ENCODE measurements around the gene HTT. TPM values are rescaled to one million over a fixed set of nuclear protein-coding genes. Genes with fewer than 3 reads are reported as not detected.
A peak's percentile ranks its signal among the peaks of the same experiment; 100 is the strongest.

The HTT gene
- total RNA-seq, 4 donors from 2014 or later = 50.1 to 192 (median 81.0) TPM

- H3K4me3 ChIP-seq = peak overlapping the region; percentile 22
- WGBS = 32% methylated on average over 6 of the region's 6 CpGs
- no peak for DNase-seq (ENCODE audit: low spot score in 2 of 2)
- no peaks in the 10 kb centered on the region for H3K36me3 ChIP-seq
- no peaks in the 10 kb centered on the region for H3K9me3 ChIP-seq
- H3K27me3 ChIP-seq = no peaks in the 10 kb centered on the region
- no peak overlapping the region for H3K27ac ChIP-seq
- H3K4me1 ChIP-seq = peaks cover 39% of the 10 kb centered on the region
- TF ChIP-seq POLR2AphosphoS5 (IDR thresholded peaks at IDR 0.05) (no peak), POLR2A (IDR thresholded peaks at IDR 0.05) (no peak), CTCF (IDR thresholded peaks at IDR 0.05) (no peak), EP300 (IDR thresholded peaks at IDR 0.05) (no peak)
These were observed 36.5 kb upstream of the HTT start for GRCh38 chr4:3037957-3038461.

GRCh38 chr4:3039706-3040366 lies 34.6 kb upstream of the HTT start:
- WGBS = 87% methylated on average over 8 of the region's 8 CpGs

GRCh38 chr4:3040452-3041191 lies 33.9 kb upstream of the HTT start:
- H3K36me3 ChIP-seq = no peaks in the 10 kb centered on the region
- H3K9me3 ChIP-seq = no peaks in the 10 kb centered on the region
- H3K4me3 ChIP-seq = peak overlapping the region; percentile 53
- no peak overlapping the region for H3K27ac ChIP-seq
- H3K27me3 ChIP-seq = no peaks in the 10 kb centered on the region
- peak in 1 of 2 donors; percentile 60 for DNase-seq (ENCODE audit: low spot score in 2 of 2)
- peaks cover 40% of the 10 kb centered on the region for H3K4me1 ChIP-seq
- TF ChIP-seq POLR2A (IDR thresholded peaks at IDR 0.05) (no peak), EP300 (IDR thresholded peaks at IDR 0.05) (no peak), POLR2AphosphoS5 (IDR thresholded peaks at IDR 0.05) (no peak), CTCF (IDR thresholded peaks at IDR 0.05) (no peak)
- 87% methylated on average over 19 of the region's 28 CpGs for WGBS

More at GRCh38 chr4:3039706-3040366, 34.6 kb upstream of the HTT start:
- Histone ChIP-seq H3K27ac (no peak overlapping the region), H3K4me1 (peaks cover 40% of the 10 kb centered on the region), H3K4me3 (no peak overlapping the region), H3K36me3 (no peaks in the 10 kb centered on the region), H3K9me3 (no peaks in the 10 kb centered on the region), H3K27me3 (no peaks in the 10 kb centered on the region)
- no peak for TF ChIP-seq CTCF (IDR thresholded peaks at IDR 0.05)
- TF ChIP-seq POLR2A (IDR thresholded peaks at IDR 0.05) = no peak
- no peak for TF ChIP-seq POLR2AphosphoS5 (IDR thresholded peaks at IDR 0.05)
- no peak for TF ChIP-seq EP300 (IDR thresholded peaks at IDR 0.05)
- no peak for DNase-seq (ENCODE audit: low spot score in 2 of 2)

GRCh38 chr4:3041192-3042142 lies 33.0 kb upstream of the HTT start:
- Histone ChIP-seq H3K4me3 (peak overlapping the region; percentile 53), H3K36me3 (no peaks in the 10 kb centered on the region), H3K4me1 (peaks cover 40% of the 10 kb centered on the region), H3K27ac (peak overlapping the region; percentile 52), H3K9me3 (no peaks in the 10 kb centered on the region), H3K27me3 (no peaks in the 10 kb centered on the region)
- WGBS = 30% methylated on average over 32 of the region's 57 CpGs
- no peak for TF ChIP-seq POLR2A (IDR thresholded peaks at IDR 0.05)
- TF ChIP-seq POLR2AphosphoS5 (IDR thresholded peaks at IDR 0.05) = peak in 1 of 3 donors; percentile 19
- DNase-seq (ENCODE audit: low spot score in 2 of 2) = peak in 1 of 2 donors; percentile 78

GRCh38 chr4:3042226-3042625 lies 32.3 kb upstream of the HTT start:
- H3K36me3 ChIP-seq = no peaks in the 10 kb centered on the region
- peaks cover 36% of the 10 kb centered on the region for H3K4me1 ChIP-seq
- TF ChIP-seq EP300 (IDR thresholded peaks at IDR 0.05) = no peak
- no peak for TF ChIP-seq POLR2A (IDR thresholded peaks at IDR 0.05)
- TF ChIP-seq CTCF (IDR thresholded peaks at IDR 0.05) = no peak
- no peak for TF ChIP-seq POLR2AphosphoS5 (IDR thresholded peaks at IDR 0.05)
- peak overlapping the region; percentile 44 for H3K27ac ChIP-seq
- H3K9me3 ChIP-seq = no peaks in the 10 kb centered on the region
- peak overlapping the region; percentile 53 for H3K4me3 ChIP-seq
- H3K27me3 ChIP-seq = no peaks in the 10 kb centered on the region
- no peak for DNase-seq (ENCODE audit: low spot score in 2 of 2)
- WGBS = 68% methylated on average over 10 of the region's 10 CpGs

Data from suprapubic skin (tissue), 4 donors.